Naive thymus-derived CD4-positive, alpha-beta T cell (primary cell): ENCODE measurements around the gene POSTN. TPM values are rescaled to one million over a fixed set of nuclear protein-coding genes. Genes with fewer than 3 reads are reported as not detected.
"Not testable (repeated sequence)": the region's sequence is repeated elsewhere in the genome, so short reads cannot be mapped to it uniquely, and the experiment has no call there.

Experiments
- ATAC-seq: fragments of 150-1000 bp; cut with Tn5 transposase; 2 replicates; pipeline ENCODE4 v1.10.0; 2021; ENCODE audit warnings: mild to moderate bottlenecking, moderate library complexity
- CTCF ChIA-PET: fragments of 350-600 bp; sonication (Branson Sonifier 250); formaldehyde crosslinking; loops from one replicate; lab custom pipeline; 2021; ENCODE audit warnings: antibody characterized with exemption; lab: Charles Lee
- POLR2A ChIA-PET: fragments of 350-600 bp; sonication (Branson Sonifier 250); formaldehyde crosslinking; loops from one replicate; lab custom pipeline; 2021; ENCODE audit warnings: antibody characterized with exemption, inconsistent platforms; lab: Charles Lee
- DNase-seq, 9 donors: peaks; one replicate each; pipeline versions ENCODE4 v3.0.0 to v3.0.0-alpha.2; 2020 to 2022; ENCODE audit warnings: mixed read lengths in 1 of 9
- H3K27ac ChIP-seq: one replicate; pipeline ENCODE4 v1.7.0; 2013; ENCODE audit warnings: mild to moderate bottlenecking, low read depth, low read length, moderate library complexity
- H3K27me3 ChIP-seq, 2 donors: one replicate each; pipeline ENCODE4 v1.7.0; 2013; ENCODE audit warnings: low read length in 2 of 2, mild to moderate bottlenecking in 2 of 2, moderate library complexity in 2 of 2; ENCODE audit not compliant: control insufficient read depth in 2 of 2, insufficient read depth in 2 of 2
- H3K36me3 ChIP-seq, 3 experiments: 1 replicate in 2 of 3; 2 replicates in 1 of 3; pipeline ENCODE4 v1.7.0; 2013; ENCODE audit warnings: low read length in 3 of 3, mild to moderate bottlenecking in 3 of 3, moderate library complexity in 1 of 3; ENCODE audit not compliant: insufficient read depth in 3 of 3, control insufficient read depth in 2 of 3
- H3K4me1 ChIP-seq, 2 donors: one replicate each; pipeline ENCODE4 v1.7.0; 2013; ENCODE audit warnings: low read length in 2 of 2, mild to moderate bottlenecking in 2 of 2, moderate library complexity in 1 of 2; ENCODE audit not compliant: control insufficient read depth in 2 of 2, insufficient read depth in 2 of 2
- H3K4me3 ChIP-seq: 2 replicates; pipeline ENCODE4 v1.7.0; 2013; ENCODE audit warnings: mild to moderate bottlenecking, low read length
- H3K9me3 ChIP-seq, 3 experiments: 1 replicate in 2 of 3; 2 replicates in 1 of 3; pipeline ENCODE4 v1.7.0; 2013; ENCODE audit warnings: low read length in 3 of 3; ENCODE audit not compliant: control insufficient read depth in 2 of 3
- H3K27ac Mint-ChIP-seq, 9 donors: one replicate each; pipeline ENCODE4 v1.8.0; 2020 to 2022; ENCODE audit warnings: mixed read lengths in 9 of 9, mild to moderate bottlenecking in 8 of 9, moderate library complexity in 5 of 9, inconsistent platforms in 2 of 9
- H3K27me3 Mint-ChIP-seq, 5 donors: one replicate each; pipeline ENCODE4 v1.8.0; 2021 to 2022; ENCODE audit warnings: mixed read lengths in 5 of 5, mild to moderate bottlenecking in 1 of 5
- H3K36me3 Mint-ChIP-seq, 5 donors: one replicate each; pipeline ENCODE4 v1.8.0; 2020 to 2022; ENCODE audit warnings: mixed read lengths in 5 of 5, mild to moderate bottlenecking in 3 of 5, inconsistent platforms in 1 of 5
- H3K4me1 Mint-ChIP-seq, 7 donors: one replicate each; pipeline ENCODE4 v1.8.0; 2020 to 2022; ENCODE audit warnings: mixed read lengths in 7 of 7, mild to moderate bottlenecking in 3 of 7, inconsistent platforms in 1 of 7
- H3K4me3 Mint-ChIP-seq, 10 donors: one replicate each; pipeline ENCODE4 v1.8.0; 2020 to 2022; ENCODE audit warnings: mild to moderate bottlenecking in 10 of 10, mixed read lengths in 10 of 10, moderate library complexity in 6 of 10, inconsistent platforms in 2 of 10
- H3K9me3 Mint-ChIP-seq, 11 donors: one replicate each; pipeline ENCODE4 v1.8.0; 2020 to 2022; ENCODE audit warnings: mixed read lengths in 11 of 11, mild to moderate bottlenecking in 4 of 11, inconsistent platforms in 1 of 11, moderate library complexity in 1 of 11
- intact Hi-C, 2 donors: fragments of 100-400 bp; cut with micrococcal nuclease; formaldehyde crosslinking; loops; one replicate each; pipeline ENCODE4 v1.15.1; 2023
- polyA plus RNA-seq, 2 donors: library from polyadenylated mRNA; unstranded; fragments of 300-500 nt; fragmentation: Illumina TruSeq; gene quantifications; one replicate each; pipeline ENCODE4 v1.2.3, GENCODE V29; 2021
- total RNA-seq, 6 experiments: library from RNA in 5 of 6; stranded (reverse) in 5 of 6; gene quantifications; 1 replicate in 5 of 6; 2 replicates in 1 of 6; pipeline ENCODE4 v1.2.3 and lab custom pipeline; 2021 to 2026

Gene POSTN
- total and polyA plus RNA-seq, 7 experiments from 2014 or later = not detected

- H3K4me1 Mint-ChIP-seq = no peaks in the 10 kb centered on the region
- intact Hi-C loops = no loop called here
Measured at GRCh38 chr13:37599519-37599918, 951 bp upstream of the POSTN start.

GRCh38 chr13:37597477-37598025, 1.0 kb downstream of the POSTN start:
- intact Hi-C loops = no loop called here
- H3K4me1 Mint-ChIP-seq = no peaks in the 10 kb centered on the region

More at GRCh38 chr13:37599519-37599918, 951 bp upstream of the POSTN start:
- no peaks in the 10 kb centered on the region for H3K9me3 ChIP-seq
- H3K27ac ChIP-seq = no peak overlapping the region
- Mint-ChIP-seq H3K27me3 (no peaks in the 10 kb centered on the region), H3K4me3 (no peak overlapping the region), H3K9me3 (peaks cover 0 to 2% (median 0%) of the 10 kb centered on the region in 11 donors), H3K36me3 (no peaks in the 10 kb centered on the region), H3K27ac (no peak overlapping the region)
- no peaks in the 10 kb centered on the region for H3K4me1 ChIP-seq
- CTCF ChIA-PET = no interaction called here
- ATAC-seq (no peak), DNase-seq (no peak)
- no peak overlapping the region for H3K4me3 ChIP-seq
- no peaks in the 10 kb centered on the region for H3K36me3 ChIP-seq
- POLR2A ChIA-PET = no interaction called here
- H3K27me3 ChIP-seq = no peaks in the 10 kb centered on the region

GRCh38 chr13:37596805-37597204, 1.8 kb downstream of the POSTN start:
- Mint-ChIP-seq H3K27me3 (no peaks in the 10 kb centered on the region), H3K4me3 (no peak overlapping the region), H3K9me3 (peaks cover 0 to 2% (median 0%) of the 10 kb centered on the region in 11 donors), H3K27ac (no peak overlapping the region), H3K4me1 (no peaks in the 10 kb centered on the region), H3K36me3 (no peaks in the 10 kb centered on the region)
- Histone ChIP-seq H3K4me3 (no peak overlapping the region), H3K4me1 (no peaks in the 10 kb centered on the region), H3K27me3 (no peaks in the 10 kb centered on the region), H3K36me3 (no peaks in the 10 kb centered on the region), H3K9me3 (no peaks in the 10 kb centered on the region), H3K27ac (no peak overlapping the region)
- intact Hi-C loops = no loop called here
- ChIA-PET CTCF (no interaction called here), POLR2A (no interaction called here)
- no peak for DNase-seq
- no peak for ATAC-seq

More at GRCh38 chr13:37597477-37598025, 1.0 kb downstream of the POSTN start:
- Mint-ChIP-seq H3K36me3 (no peaks in the 10 kb centered on the region), H3K27ac (no peak overlapping the region), H3K9me3 (peaks cover 0 to 2% (median 0%) of the 10 kb centered on the region in 11 donors), H3K4me3 (no peak overlapping the region), H3K27me3 (no peaks in the 10 kb centered on the region)
- Histone ChIP-seq H3K36me3 (no peaks in the 10 kb centered on the region), H3K27me3 (no peaks in the 10 kb centered on the region), H3K9me3 (no peaks in the 10 kb centered on the region), H3K4me3 (no peak overlapping the region), H3K27ac (no peak overlapping the region), H3K4me1 (no peaks in the 10 kb centered on the region)
- no peak for DNase-seq
- POLR2A ChIA-PET = no interaction called here
- no peak for ATAC-seq
- CTCF ChIA-PET = no interaction called here

GRCh38 chr13:37595162-37595561, 3.4 kb downstream of the POSTN start:
- no peaks in the 10 kb centered on the region for H3K9me3 ChIP-seq
- Mint-ChIP-seq H3K4me3 (no peak overlapping the region), H3K4me1 (no peaks in the 10 kb centered on the region), H3K9me3 (peaks cover 0 to 2% (median 0%) of the 10 kb centered on the region in 11 donors), H3K27ac (no peak overlapping the region), H3K27me3 (no peaks in the 10 kb centered on the region), H3K36me3 (no peaks in the 10 kb centered on the region)
- H3K36me3 ChIP-seq = no peaks in the 10 kb centered on the region
- H3K27ac ChIP-seq = no peak overlapping the region
- no peaks in the 10 kb centered on the region for H3K4me1 ChIP-seq
- H3K27me3 ChIP-seq = no peaks in the 10 kb centered on the region
- ChIA-PET POLR2A (no interaction called here), CTCF (no interaction called here)
- H3K4me3 ChIP-seq = no peak overlapping the region
- DNase-seq = no peak
- ATAC-seq = no peak
- intact Hi-C loops = no loop called here

- H3K4me3 ChIP-seq = no peak overlapping the region
- no peaks in the 10 kb centered on the region for H3K36me3 ChIP-seq
- Mint-ChIP-seq H3K36me3 (no peaks in the 10 kb centered on the region), H3K27ac (no peak overlapping the region), H3K27me3 (no peaks in the 10 kb centered on the region), H3K9me3 (peaks cover 0 to 2% (median 0%) of the 10 kb centered on the region in 11 donors), H3K4me1 (no peaks in the 10 kb centered on the region), H3K4me3 (no peak overlapping the region)
- no peaks in the 10 kb centered on the region for H3K4me1 ChIP-seq
- DNase-seq (no peak), ATAC-seq (no peak)
- intact Hi-C loops = no loop called here
- H3K27me3 ChIP-seq = no peaks in the 10 kb centered on the region
- POLR2A ChIA-PET = no interaction called here
- H3K9me3 ChIP-seq = no peaks in the 10 kb centered on the region
- H3K27ac ChIP-seq = no peak overlapping the region
- CTCF ChIA-PET = no interaction called here
Measured at GRCh38 chr13:37594550-37594949, 4.0 kb downstream of the POSTN start.

- H3K4me1 ChIP-seq, DNase-seq, H3K9me3 ChIP-seq, ATAC-seq, H3K36me3 Mint-ChIP-seq, H3K27ac Mint-ChIP-seq, POLR2A ChIA-PET, intact Hi-C loops, H3K27me3 Mint-ChIP-seq, H3K27me3 ChIP-seq, H3K4me3 Mint-ChIP-seq, H3K36me3 ChIP-seq, H3K9me3 Mint-ChIP-seq, H3K4me3 ChIP-seq, H3K4me1 Mint-ChIP-seq, CTCF ChIA-PET, H3K27ac ChIP-seq: not testable (repeated sequence)
Measured at GRCh38 chr13:37589381-37589780, 9.2 kb downstream of the POSTN start.

- CTCF ChIA-PET = no interaction called here
Measured at GRCh38 chr13:37587236-37587635, 11.3 kb downstream of the POSTN start.

More at GRCh38 chr13:37587236-37587635, 11.3 kb downstream of the POSTN start:
- no peaks in the 10 kb centered on the region for H3K4me1 Mint-ChIP-seq
- Histone ChIP-seq H3K27ac (no peak overlapping the region), H3K4me1 (no peaks in the 10 kb centered on the region), H3K36me3 (no peaks in the 10 kb centered on the region), H3K4me3 (no peak overlapping the region), H3K9me3 (no peaks in the 10 kb centered on the region), H3K27me3 (no peaks in the 10 kb centered on the region)
- H3K4me3 Mint-ChIP-seq = no peak overlapping the region
- no peak for ATAC-seq
- DNase-seq = no peak
- intact Hi-C loops = no loop called here
- H3K27ac Mint-ChIP-seq = no peak overlapping the region
- POLR2A ChIA-PET = no interaction called here
- H3K9me3 Mint-ChIP-seq = peaks cover 0 to 18% (median 2%) of the 10 kb centered on the region in 11 donors
- H3K36me3 Mint-ChIP-seq = no peaks in the 10 kb centered on the region
- H3K27me3 Mint-ChIP-seq = no peaks in the 10 kb centered on the region
